ENCODE measurements around the gene ANKK1. TPM values are rescaled to one million over a fixed set of nuclear protein-coding genes. Genes with fewer than 3 reads are reported as not detected.

Gene ANKK1
- total RNA-seq, 1 experiment from 2014 or later: 0.06 TPM

DNA sequence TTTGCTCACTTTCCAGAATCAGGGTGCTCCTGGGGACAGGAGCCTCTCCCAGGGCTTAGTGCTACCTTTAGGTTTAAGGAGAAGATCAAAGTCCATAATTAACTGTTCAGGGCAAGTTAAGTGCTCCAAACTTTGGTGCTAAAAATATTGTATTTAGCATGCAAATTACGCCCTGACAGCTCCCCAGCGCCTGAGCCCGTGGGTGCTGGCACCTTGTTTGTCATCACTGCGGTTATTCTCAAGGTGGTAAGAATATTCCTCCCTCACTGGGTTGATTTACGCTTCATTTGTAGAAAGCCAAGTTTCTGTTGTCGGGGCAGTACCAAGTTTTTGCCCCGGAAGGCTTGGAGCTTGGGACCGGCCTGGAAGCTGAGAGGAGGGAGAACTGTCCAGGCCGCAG, 21.3 kb downstream of the ANKK1 start:
- no peak for DNase-seq (ENCODE audit: low spot score)

DNA sequence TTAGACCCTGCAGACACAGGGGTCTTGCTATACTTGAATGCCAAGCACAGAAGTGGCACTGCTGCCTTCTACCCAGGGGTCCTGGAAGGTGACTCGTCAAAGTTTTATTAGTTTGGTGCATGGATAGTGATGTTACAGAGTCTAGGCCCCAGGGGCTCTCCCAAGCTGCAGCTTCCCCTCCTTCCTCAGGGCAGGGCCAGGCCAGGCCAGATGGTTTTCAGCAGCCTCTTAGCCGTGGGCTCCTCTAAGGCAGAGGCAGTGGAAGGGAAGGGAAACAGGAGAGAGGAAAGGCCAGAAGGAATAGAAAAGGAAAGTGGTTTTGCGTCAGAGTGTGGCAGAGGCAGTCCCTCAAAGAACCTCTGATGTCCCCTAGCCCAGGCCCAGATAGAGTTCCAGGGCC, 21.9 kb downstream of the ANKK1 start:
- no peak for DNase-seq (ENCODE audit: low spot score)

DNA sequence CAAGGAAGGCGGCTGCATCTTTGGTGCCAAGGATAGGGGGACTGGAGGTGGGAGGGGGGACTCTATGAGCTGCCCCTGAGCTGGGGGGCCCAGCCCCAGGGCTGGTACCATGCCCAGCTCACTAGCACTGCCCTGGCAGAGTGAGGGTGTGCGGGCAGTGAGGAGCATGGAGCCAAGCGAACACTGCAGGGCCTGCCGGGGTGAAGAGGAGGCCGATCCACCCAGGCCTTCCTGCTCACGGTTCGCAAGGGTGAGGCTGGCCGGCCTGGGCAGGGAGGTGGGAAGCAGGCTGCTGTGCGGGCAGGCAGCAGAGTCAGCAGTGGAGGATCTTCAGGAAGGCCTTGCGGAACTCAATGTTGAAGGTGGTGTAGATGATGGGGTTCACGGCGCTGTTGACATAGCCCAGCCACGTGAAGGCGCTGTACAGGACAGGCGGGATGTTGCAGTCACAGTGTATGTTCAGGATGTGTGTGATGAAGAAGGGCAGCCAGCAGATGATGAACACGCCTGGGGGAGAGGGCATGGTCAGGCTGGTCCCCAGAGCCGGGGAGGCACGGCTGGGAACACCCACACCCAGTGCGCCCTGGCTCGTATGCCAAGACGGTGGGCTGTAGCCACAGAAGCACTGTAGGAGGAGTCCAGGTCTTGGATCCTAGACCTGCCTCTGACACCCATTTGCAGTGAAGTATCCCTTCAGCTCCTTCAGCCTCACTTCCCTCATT, 23.0 kb downstream of the ANKK1 start:
- DNase-seq (ENCODE audit: low spot score): no peak

DNA sequence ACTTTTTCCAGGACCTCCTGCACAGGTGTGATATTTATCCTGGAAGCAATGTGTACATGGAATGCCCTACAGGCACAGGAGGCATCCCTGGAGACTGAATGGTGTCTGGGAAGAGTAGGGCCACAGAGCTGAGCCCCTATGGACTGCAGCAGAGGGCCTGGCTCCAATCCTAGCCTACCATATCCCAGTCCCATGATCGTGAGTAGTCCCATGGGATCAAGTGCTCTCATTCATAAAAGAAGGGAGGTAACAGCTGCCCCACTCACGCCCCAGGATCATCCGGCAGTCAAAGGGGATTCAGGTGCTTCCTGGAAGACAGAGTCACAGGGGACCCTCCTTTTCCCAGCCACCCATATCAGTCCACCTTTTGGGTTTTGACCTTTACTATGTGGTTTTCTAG, 24.0 kb downstream of the ANKK1 start:
- DNase-seq (ENCODE audit: low spot score): no peak

DNA sequence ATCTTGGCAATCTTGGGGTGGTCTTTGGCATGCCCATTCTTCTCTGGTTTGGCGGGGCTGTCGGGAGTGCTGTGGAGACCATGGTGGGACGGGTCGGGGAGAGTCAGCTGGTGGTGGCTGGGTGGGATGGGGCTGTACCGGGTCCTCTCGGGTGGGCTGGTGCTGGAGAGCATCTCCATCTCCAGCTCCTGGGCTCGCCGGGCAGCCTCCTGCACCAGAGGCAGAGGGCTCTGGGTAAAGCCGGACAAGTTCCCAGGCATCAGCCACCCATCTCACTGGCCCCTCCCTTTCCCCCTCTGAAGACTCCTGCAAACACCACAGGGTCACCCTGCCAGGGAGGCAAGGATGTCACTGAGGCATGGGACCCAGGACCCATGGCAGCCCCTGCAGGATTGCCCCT, 25.1 kb downstream of the ANKK1 start:
- DNase-seq (ENCODE audit: low spot score): no peak

DNA sequence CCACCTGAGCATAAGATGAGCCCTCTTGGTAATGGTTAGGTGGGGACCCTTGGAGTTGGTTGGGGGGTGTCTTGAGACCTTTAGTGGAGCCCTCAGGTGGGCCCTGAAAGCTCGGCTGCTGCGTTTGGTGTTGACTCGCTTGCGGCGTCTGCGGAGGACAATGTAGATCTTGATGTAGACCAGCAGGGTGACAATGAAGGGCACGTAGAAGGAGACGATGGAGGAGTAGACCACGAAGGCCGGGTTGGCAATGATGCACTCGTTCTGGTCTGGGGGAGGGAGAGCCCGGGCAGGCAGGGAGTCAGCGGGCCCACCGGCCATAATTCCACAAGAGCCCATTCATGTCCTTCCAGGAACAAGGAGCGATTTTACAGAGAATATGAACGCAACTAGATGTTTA, 27.8 kb downstream of the ANKK1 start:
- DNase-seq (ENCODE audit: low spot score): no peak

DNA sequence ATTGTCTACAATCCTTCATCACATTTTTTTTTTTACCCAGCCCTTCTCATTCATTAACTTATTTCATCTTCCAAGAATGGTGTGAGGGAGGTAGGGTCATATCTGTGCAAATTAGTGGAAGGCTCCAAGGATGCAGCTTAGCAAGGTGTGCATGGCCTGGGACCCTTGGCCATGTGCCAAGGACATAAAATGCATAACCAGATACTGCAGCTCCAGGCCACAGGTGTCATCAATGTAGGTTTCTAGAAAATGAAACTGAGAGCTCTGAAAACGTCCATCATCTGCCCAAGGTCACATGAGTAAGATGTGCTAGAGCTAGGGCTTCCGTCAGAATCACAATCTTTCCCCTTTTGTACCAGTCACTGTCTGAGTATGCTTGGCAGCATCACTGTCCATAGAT, 29.8 kb downstream of the ANKK1 start:
- DNase-seq (ENCODE audit: low spot score): no peak

DNA sequence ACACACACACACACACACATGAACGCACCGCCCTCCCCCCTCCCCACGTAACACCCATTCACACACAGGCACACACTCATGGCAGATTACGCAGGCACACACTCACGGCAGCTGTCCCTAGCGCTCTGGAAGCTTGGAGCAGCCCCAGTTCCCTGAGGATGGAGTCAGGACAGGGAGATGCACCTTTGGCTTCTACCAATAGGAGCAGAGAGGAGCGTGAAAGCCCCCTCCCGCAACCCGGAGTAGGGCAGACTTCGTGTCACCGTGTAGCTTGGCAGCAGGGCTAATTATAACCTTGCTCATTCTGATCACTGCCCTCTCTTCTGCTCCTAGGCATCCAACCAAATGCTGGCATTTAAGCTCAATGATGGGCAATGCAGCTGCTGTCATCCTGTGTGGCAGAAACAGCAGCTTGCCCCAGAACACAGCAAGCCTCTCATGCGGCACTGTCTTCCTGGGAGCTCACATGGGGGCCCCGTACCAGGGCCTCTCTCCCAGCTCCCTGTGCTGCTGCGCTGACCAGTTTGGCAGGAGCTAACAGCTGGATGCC, 31.9 kb downstream of the ANKK1 start:
- no peak for DNase-seq (ENCODE audit: low spot score)

DNA sequence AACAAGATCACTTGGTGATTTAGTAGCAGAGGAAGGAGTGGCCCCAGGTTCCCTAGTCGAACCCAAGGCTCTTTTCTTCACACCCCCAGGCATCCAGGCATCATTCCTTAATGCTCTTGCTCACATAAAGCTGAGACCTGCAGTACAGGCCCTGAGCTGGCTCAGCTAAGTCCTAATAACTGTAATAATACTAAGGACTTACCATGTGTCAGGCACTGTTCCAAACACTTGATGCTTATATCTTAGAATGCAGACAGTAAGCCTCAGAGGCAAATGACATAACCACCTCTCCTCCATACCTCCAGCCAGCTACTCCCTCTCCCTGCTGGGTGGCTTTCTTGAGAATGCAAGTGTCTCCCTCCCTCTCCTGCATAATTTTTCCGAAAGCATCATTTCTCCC, 33.2 kb downstream of the ANKK1 start:
- DNase-seq (ENCODE audit: low spot score): no peak

DNA sequence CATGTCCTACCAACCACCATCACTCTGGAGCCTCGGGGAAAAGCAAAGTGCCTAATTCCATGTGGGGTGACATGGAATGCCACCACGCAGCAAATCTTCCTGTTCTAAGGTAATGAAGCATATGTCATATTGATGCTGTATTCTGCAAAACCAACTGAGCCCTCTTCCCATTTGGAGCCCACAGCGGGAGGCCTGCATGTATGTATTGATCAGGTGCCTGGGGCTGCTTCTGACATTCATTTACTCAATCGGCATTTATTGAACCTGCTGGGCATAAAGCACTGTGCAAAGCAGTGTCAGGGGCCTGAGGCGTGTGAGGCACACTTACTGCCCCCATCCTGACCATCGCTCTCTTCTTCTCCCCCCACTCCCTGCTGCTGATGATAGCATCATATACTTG, 39.1 kb downstream of the ANKK1 start:
- DNase-seq (ENCODE audit: low spot score): no peak

DNA sequence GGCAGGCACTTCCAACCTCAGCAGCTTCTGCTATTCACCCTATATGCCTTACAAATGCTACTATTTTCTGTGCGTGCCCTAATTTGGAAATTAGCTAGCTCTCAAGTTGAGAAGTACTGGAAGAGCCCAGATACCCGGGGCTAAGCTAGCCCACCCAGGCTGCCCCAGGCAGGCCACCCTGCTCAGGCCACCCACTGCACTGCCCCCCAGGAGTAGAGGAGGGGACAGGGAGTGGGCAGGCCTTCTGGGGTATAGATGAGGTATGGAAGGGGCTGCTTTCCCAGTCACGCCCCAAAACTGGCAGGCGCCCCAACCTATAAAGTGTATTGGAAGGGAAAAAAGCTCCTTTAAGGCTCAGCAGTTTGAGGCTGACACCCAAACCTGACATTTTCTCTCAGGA, 44.2 kb downstream of the ANKK1 start:
- no peak for DNase-seq (ENCODE audit: low spot score)

DNA sequence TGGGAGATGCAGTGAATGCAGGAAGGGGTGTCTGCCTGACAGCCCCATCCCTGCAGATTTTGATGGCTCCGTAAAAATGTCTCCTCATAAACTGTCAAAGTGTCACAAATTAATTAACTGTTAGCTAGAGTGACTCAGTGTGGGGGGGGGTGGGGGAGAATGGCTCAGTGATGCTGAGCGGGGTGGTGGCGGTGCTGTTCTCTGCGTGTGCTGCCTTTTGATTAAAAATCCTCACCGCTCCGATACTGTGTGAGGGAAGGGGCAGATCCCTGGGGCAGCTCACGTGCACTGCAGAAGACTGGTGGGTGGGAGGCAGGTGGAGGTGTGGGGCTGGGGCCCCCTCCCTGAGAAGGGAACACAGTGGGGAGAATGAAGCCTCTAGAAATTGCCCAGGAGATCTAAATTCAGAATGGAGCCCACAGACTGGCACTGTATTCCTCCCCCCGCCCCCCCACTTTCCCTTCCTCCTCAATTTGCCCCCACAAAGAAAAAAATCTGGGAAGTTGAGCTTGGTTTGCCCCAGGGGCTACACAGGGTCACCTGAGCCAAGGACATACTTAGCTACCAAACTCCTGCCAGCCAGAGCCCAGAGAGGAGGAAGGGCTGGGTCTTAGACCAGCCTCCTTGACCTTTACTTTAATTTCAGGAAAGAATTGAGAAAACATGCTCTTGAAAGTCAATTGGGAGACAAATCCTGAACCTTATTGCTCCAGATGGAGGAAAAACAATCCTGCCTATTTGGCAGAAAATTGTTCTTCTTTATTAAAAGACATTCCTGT, 47.8 kb downstream of the ANKK1 start:
- DNase-seq (ENCODE audit: low spot score): no peak

DNA sequence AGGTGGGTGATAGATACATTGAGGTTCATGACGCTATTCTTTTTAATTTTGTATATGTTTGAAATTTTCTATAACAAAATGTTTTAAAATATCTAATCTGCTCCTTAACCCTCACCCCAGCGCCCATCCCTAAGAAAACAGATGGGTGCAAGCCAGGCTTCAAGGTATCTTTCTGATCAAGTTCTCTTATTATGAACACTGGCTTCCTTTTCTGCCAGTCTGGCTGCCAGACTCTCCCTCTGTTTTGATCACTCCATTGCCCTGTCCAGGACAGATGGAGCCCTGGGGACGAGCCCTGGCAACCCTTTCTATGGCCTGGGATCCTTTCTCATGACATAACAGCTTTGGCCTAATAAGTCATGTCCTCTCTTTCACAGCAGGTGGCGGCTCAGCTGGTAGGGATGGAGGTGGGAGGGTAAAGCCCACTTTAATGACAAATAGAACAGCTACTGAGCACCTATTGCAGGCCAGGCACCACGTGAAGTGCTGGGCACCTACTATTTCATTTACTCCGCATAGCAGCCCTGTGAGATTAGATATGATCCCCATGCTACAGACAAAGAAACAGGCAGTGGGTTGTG, 49.2 kb downstream of the ANKK1 start:
- no peak for DNase-seq (ENCODE audit: low spot score)

DNA sequence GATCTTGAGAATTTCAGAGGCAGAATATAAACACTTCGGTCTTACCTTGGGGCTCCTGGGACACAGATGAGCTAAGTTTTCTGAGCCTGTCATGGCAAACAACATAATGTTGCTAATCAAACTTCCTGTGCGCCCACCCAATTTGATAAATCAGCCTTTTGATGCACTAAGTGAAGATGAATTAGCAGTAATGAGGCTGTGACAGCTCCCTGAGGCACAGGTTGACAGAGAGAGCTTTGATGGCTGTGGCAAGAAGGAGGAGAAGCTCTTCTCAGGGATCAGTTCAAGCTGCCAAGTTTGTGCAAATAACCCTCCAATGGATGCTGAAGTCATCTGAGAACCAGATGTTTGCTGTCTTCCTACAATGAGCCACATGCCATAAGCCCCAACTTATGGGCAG, 53.2 kb downstream of the ANKK1 start:
- no peak for DNase-seq (ENCODE audit: low spot score)

DNA sequence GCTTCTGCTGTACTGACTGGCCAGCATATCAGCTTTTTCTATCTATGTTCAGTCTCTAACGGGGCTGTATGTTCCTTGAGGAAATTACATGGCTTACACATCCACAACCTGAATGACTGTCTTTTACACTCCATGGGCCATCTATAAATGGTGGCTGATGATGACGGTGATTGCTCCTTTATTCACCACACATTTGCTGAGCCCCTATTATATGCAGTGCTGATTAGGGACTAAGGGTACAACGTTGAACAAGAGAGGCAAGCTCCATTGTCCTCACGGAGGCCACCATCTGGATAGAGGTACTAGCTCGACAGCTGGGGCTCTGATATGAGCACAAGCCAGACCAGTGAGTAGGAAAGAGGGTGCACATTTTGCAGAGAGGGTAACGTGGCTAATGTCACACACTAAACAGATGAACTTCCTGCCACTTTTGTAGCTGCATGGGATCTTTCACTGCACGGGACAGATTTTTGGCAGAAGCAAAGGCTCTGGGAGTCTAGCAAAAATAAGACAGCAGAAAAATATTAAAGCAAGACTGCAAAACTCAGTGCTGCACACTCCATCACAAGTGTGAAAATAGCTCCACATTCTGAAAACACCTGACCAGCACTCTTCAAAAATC, 57.0 kb downstream of the ANKK1 start:
- no peak for DNase-seq (ENCODE audit: low spot score)

DNA sequence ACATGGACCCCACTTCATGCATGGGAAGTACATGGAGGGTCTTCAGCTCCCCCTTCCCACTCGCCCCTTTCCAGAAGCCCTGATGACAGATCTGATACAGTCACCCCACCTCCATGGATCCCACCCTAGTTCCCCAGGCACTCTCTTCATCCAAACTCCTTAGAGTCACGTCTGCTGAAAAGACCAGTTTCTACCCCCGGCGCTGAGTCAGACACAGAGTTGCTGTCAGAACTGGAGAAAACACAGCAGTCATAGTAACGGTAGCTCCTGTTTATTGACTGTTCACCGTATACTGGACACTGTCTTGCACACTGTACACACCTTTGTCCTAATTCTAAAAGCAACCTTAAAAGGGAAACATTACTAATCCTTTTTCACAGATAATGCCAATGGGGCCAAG, 58.5 kb downstream of the ANKK1 start:
- no peak for DNase-seq (ENCODE audit: low spot score)

DNA sequence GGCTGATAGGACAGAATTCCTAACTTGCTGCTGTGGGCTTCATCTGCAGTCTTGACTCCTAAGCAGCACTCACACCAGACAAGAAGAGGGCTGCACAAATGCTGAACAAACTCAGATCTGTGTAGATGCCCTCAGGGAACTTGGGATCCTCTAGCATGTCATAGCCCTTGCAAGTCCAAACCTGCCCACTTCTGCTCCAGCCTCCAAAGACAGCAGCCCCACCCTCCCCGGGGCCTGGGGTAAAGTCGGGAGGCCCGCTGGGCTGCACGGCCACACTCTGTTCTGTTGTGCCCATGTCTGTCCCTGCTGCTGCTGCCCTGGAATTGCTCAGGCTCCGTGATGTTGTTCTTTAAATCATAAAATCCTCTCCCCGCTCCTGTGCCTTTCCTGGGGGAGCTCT, 59.4 kb downstream of the ANKK1 start:
- no peak for DNase-seq (ENCODE audit: low spot score)

DNA sequence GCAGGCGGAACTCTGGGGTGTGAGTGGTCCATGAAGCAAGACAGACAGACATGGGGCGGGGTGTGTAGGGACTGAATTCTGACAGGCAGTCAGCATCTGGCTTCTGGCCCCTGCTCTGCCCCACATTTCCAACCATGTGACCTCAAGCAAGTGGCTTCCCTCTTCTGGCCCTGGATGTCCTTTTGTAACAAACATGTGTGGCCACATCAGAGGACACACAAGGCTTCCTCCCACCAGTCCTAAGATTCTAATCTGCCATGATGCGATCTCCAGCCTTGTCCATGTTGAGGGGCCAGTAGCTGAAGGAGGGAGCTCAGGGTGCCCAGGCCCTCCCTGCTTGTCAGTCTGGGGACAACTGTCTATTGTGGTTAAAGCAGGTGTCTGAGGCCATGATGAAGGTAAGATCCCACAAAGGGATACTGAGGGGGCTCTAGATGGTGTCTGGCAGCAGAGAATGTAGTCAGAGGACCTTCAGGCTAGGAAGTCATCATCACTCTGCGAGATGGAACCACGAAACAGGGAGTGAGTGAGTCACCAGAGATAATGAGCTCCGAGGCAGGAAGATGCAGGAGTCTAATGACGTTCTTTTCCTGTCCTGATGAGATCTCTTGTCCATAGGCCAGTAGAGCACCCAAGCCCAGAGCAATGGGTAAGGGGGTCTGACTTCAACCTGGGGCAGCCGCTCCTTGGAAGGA, 60.2 kb downstream of the ANKK1 start:
- peak; percentile 63 for DNase-seq (ENCODE audit: low spot score)

DNA sequence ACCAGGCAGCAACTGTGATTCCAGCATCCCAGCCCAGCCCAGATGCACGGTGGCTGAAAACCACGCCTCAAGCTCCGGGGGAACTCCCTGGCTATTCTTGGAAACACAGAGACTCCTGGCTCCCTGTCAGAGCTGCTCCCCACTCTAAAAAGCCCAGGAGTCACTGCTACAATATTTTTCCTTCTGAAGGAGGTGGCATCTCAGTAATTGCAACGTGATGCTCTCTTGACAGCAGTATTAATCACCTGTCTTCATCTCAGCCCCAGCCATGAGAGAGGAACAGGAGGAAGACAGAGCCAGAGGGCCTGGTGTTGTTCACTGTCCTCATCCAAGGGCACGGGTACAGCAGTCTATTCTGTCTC, 60.7 kb downstream of the ANKK1 start:
- DNase-seq (ENCODE audit: low spot score): no peak

DNA sequence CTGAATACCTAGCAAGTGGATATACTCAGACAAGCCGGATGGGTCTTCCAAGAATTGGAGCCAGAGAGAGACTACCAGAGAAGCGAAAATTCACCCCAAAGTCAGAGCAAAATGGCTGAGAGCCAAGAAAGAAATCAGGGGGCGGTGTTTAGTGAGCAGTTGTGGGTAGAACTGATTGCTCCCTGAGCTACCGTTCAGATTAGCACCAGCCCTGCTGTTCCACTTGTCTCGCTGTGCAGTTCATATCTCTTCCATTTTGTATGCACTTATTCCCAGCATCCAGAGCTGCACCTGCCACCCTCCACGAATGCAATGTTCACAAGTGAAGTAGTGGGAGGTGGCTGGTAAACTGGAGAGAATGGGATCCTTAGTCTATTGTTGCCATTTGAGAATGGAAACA, 62.2 kb downstream of the ANKK1 start:
- no peak for DNase-seq (ENCODE audit: low spot score)

Measured in H4 (cell line).